ENCODE results near the gene HAGHL. TPM values are rescaled to one million over a fixed set of nuclear protein-coding genes. Genes with fewer than 3 reads are reported as not detected.

HAGHL gene
- total RNA-seq, 2 donors from 2014 or later: 7.7 to 10.1 TPM

DNA sequence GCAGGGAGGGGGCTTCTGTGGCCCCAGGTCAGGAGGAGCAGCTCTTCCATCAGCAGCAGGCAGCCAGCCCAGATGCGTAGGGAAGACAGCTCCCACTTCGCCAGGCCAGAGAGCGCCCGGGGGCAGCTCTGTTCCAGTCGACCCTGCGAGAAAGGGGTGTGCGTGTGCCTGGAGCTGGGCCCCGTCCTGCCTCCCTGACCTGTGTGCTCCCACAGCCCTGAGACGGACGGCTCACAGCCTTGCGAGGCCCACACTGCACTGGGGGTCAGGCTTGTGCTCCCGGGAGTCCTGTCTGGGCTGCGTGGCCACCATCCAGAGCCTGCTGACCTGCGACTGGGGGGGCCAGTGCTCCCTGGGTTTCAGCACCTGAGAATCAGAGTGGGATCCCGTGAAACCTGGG lies 33.2 kb downstream of the HAGHL start:
- no peaks in the 10 kb centered on the region for H3K4me1 ChIP-seq (replicated peaks)
- H3K9me3 ChIP-seq: no peaks in the 10 kb centered on the region
- no peak overlapping the region for H3K27ac ChIP-seq
- WGBS: 68% methylated on average over 15 of the region's 15 CpGs
- no peaks in the 10 kb centered on the region for H3K36me3 ChIP-seq
- no peak for DNase-seq (ENCODE audit: low spot score)
- no peaks in the 10 kb centered on the region for H3K27me3 ChIP-seq (replicated peaks; ENCODE audit: insufficient read depth)
- intact Hi-C loops (cut with DNase I): no loop called here
- no peak overlapping the region for H3K4me3 ChIP-seq
- TF ChIP-seq POLR2A (IDR thresholded peaks at IDR 0.05): no peak
- no peak for TF ChIP-seq CTCF (IDR thresholded peaks at IDR 0.05)
- TF ChIP-seq POLR2AphosphoS5 (IDR thresholded peaks at IDR 0.05): no peak

DNA sequence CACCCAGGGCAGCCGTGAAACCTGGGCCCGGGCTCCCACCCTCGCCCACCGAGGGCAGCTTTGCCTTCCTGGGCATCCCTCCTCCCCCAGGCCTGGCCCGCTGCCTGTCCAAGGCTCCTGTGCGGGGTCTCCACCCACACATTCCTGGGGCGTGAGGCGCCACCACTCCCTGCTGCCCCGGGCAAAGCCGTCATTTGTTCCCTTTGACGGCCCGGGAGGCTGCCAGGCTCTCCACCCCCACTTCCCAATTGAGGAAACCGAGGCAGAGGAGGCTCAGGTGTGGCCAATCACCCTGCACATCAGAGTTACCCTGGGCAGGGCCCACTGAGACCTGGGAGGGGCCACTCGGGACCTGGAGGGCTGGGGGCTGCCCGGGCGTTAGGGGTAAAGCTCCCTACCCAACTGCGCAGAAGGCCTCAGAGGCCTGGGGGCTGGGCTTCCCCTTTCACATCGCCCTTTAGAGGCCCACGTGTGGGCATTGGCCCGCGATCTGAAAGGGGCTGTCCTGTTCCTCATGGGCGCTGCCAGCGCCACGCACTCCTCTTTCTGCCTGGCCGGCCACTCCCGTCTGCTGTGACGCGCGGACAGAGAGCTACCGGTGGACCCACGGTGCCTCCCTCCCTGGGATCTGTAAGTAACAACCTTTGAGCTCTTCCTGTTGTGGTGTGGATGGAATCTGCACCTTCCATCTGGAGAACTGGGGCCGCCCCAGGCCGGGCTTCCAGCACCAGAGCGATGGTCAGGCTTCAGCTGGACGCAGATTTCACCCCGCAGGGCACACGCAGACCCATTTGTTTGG lies 33.8 kb downstream of the HAGHL start, which contains the start of gene MSLN:
Gene MSLN, plus strand, starts transcription at position 190 of the 799 bp plus-strand sequence. CDS start 1,947 bp downstream, outside the sequence.
- Histone ChIP-seq H3K27ac (no peak within 1 kb of the TSS), H3K4me3 (no peak within 1 kb of the TSS), H3K4me1 (replicated peaks) (no peaks in the 10 kb centered on the region), H3K27me3 (replicated peaks; ENCODE audit: insufficient read depth) (no peaks in the 10 kb centered on the region), H3K36me3 (no peaks in the 10 kb centered on the region), H3K9me3 (no peaks in the 10 kb centered on the region)
- TF ChIP-seq POLR2A (IDR thresholded peaks at IDR 0.05) (no peak), CTCF (IDR thresholded peaks at IDR 0.05) (no peak)
- no peak for DNase-seq (ENCODE audit: low spot score)
- intact Hi-C loops (cut with DNase I): no loop called here
- 74% methylated on average over 37 of the region's 37 CpGs for WGBS

GRCh38 chr16:761625-762513 lies 35.0 kb downstream of the HAGHL start:
- H3K27me3 ChIP-seq (replicated peaks; ENCODE audit: insufficient read depth): no peaks in the 10 kb centered on the region
- DNase-seq (ENCODE audit: low spot score): no peak
- no peaks in the 10 kb centered on the region for H3K4me1 ChIP-seq (replicated peaks)
- no peak overlapping the region for H3K4me3 ChIP-seq
- no peak for TF ChIP-seq POLR2A (IDR thresholded peaks at IDR 0.05)
- no peak for TF ChIP-seq CTCF (IDR thresholded peaks at IDR 0.05)
- no peak for TF ChIP-seq POLR2AphosphoS5 (IDR thresholded peaks at IDR 0.05)
- intact Hi-C loops (cut with DNase I): no loop called here
- H3K9me3 ChIP-seq: no peaks in the 10 kb centered on the region
- WGBS: 80% methylated on average over 21 of the region's 22 CpGs
- no peak overlapping the region for H3K27ac ChIP-seq
- H3K36me3 ChIP-seq: no peaks in the 10 kb centered on the region

GRCh38 chr16:762595-763268 lies 35.8 kb downstream of the HAGHL start:
- Histone ChIP-seq H3K4me3 (no peak overlapping the region), H3K27me3 (replicated peaks; ENCODE audit: insufficient read depth) (no peaks in the 10 kb centered on the region), H3K27ac (no peak overlapping the region), H3K4me1 (replicated peaks) (no peaks in the 10 kb centered on the region), H3K36me3 (no peaks in the 10 kb centered on the region), H3K9me3 (no peaks in the 10 kb centered on the region)
- intact Hi-C loops (cut with DNase I): no loop called here
- DNase-seq (ENCODE audit: low spot score): no peak
- TF ChIP-seq CTCF (IDR thresholded peaks at IDR 0.05) (no peak), POLR2A (IDR thresholded peaks at IDR 0.05) (no peak), POLR2AphosphoS5 (IDR thresholded peaks at IDR 0.05) (no peak)
- WGBS: 79% methylated on average over 16 of the region's 17 CpGs

Data from prostate gland (tissue), 2 donors.